Measurements from ENCODE around the gene C1orf50.
"Not testable (repeated sequence)": the region's sequence is repeated elsewhere in the genome, so short reads cannot be mapped to it uniquely, and the experiment has no call there.

Gene C1orf50

DNA sequence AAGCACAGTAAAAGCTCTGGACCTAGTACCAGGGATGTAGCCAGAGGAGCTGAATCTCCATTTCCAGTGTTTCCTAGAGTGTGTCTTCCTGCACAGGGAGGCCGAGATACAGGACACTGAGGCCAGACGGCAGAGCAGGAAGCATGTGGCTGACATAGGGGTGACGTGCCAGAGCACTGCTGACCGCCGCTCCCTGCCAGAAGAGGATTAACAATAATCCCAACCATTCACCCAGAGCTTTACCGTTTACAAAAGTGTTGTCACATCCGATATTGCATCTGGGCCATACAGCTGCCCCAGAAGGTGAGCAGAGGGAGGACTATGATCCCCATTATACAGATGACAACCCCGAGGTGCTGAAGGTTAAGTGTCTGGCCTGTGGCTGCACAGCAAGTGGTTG, 21.2 kb upstream of the C1orf50 start:
- no peak for DNase-seq (ENCODE audit: insufficient read length, low spot score)
- FAIRE-seq: peak; percentile 6
- TF ChIP-seq, protein P1, sequence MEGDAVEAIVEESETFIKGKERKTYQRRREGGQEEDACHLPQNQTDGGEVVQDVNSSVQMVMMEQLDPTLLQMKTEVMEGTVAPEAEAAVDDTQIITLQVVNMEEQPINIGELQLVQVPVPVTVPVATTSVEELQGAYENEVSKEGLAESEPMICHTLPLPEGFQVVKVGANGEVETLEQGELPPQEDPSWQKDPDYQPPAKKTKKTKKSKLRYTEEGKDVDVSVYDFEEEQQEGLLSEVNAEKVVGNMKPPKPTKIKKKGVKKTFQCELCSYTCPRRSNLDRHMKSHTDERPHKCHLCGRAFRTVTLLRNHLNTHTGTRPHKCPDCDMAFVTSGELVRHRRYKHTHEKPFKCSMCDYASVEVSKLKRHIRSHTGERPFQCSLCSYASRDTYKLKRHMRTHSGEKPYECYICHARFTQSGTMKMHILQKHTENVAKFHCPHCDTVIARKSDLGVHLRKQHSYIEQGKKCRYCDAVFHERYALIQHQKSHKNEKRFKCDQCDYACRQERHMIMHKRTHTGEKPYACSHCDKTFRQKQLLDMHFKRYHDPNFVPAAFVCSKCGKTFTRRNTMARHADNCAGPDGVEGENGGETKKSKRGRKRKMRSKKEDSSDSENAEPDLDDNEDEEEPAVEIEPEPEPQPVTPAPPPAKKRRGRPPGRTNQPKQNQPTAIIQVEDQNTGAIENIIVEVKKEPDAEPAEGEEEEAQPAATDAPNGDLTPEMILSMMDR (IDR thresholded peaks at IDR 0.05; ENCODE audit: insufficient read depth, missing control alignments): no peak

DNA sequence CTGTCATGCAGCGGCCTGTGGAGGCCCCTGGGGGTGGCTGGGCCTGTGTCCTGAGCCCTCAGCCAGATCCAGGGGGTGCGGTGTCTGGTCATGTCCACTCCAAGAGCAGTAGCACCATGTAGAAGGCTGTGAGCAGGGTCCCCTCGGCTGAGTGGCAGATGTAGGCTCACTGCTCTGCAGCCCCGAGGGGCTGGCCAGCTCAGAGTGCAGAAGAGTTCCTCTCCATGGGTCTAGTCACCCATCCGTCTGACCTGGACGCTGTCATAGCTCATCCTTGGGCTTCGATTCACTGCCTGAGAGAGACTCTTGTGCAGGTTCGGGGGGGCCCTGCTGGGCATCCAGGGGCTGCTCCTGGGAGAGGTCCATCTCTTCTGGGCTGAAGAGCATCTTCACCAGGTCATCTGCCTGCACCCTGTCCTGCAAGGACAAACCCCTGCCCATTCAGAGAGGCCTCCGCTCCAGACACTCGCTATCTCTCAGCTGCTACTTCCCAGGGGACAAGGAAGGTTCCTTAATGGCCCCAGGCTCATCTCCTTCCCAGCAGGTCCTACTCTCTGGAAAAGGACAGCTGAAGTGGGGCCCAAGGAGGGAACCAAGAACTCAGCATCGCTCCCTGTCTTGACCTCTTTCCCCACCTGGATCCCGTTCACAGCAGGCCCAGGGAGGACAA, 20.5 kb upstream of the C1orf50 start:
- FAIRE-seq: no peak
- TF ChIP-seq, protein P1 (IDR thresholded peaks at IDR 0.05; ENCODE audit: insufficient read depth, missing control alignments): no peak
- DNase-seq (ENCODE audit: insufficient read length, low spot score): no peak

DNA sequence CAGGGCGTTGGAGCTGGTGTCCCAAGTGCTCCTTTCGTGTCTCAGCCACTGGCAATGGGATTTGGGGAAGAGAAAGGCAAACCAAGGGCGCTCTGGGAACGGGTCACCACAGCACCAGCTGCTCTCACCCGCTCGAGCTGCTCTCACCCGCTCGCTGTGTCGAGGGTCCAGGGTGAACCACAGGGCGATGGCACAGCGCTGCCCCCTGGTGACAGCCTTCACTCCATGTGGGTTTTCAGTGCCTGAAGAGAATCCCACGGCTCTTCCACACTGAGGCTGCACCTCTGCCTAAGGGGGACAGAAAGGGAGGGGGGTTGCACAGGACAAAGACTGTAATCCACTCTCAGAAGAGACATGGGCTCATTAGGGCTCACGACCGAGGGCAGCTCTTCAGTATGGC, 19.9 kb upstream of the C1orf50 start:
- DNase-seq (ENCODE audit: insufficient read length, low spot score): peak; percentile 68
- FAIRE-seq: no peak
- TF ChIP-seq, protein P1 (IDR thresholded peaks at IDR 0.05; ENCODE audit: insufficient read depth, missing control alignments): peak; percentile 83

DNA sequence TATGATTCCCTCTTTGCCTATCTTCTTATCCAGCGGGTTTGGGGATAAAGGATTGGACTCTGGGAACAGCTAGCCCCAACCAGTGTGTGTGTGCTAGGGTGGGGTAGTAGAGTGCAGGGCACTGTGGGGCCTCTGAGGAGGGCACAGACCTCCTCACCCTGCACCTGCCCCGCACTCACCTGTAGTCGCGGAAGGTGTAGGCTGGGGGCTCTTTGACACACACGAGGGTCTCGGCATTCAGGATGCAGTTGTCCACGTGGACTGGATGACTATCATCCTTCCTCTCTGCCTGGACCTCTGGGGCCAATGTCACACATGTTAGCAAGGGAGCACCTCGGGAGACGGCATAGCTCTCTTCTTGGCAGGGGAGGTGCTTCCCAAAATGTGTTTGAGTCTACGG, 19.0 kb upstream of the C1orf50 start:
- TF ChIP-seq, protein P1 (IDR thresholded peaks at IDR 0.05; ENCODE audit: insufficient read depth, missing control alignments): no peak
- FAIRE-seq (no peak), DNase-seq (ENCODE audit: insufficient read length, low spot score) (no peak)

DNA sequence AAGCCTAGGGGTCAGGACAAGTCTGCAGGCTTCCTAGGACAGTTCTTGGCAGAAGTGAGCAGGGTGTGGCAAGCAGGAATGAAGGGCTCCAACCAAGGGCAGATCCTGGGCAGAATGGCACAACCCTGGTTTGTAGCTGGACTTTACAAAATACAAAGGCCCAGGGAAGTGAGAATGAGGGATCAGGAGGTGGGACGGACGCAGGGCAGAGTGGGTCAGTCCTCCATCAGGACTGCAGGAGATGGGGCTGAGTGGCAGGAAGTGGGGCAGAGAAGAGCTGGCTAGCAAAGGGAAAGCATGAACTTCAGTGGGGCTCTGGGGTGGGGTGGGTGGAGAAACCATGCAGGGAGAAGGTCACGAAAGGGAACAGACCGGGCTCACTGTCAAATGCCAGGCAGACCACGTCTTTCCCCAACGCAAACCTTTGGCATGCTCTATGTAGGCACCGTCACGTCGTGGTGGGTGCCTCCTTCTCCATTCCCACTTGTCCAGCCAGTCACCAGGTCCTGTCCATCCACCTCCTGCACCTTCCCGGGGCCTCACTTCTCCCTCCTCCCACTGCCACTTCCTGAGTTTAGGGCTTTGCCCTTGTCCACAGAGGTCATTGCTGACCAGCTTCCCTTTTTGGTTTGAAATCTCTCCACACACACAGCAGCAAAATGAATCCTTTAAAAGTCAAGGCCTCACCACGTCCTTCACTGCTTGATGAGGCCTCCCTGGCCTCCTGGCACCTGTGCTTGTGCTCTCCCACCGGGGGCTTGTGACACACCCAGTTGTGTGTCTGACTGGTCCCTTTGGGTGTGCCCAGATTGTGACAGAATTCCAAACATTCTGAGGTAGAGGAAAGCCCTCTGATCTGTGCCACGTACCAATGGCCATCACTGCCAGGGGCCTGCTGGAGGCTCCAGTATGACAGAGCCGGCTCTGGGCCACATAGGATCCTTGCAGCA, 18.3 kb upstream of the C1orf50 start:
- FAIRE-seq: no peak
- TF ChIP-seq, protein P1 (IDR thresholded peaks at IDR 0.05; ENCODE audit: insufficient read depth, missing control alignments): no peak
- no peak for DNase-seq (ENCODE audit: insufficient read length, low spot score)

DNA sequence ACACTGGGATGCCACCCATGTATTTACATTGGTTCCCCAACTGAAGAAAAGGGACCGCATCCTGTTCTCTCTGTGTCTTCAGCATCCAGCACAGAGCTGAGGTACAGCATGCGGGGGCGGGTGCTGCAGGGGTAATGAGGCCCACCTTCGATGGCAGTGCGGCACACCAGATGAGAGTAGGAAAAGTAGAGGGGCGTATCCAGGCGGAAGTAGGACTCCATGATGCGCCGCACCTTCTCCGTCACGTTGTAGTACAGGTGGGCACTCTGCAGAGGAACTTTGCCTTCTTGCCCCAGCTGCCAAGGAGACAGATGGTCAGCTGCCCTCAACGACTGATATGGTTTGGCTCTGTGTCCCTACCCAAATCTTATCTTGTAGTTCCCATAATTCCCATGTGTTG, 17.0 kb upstream of the C1orf50 start:
- TF ChIP-seq, protein P1 (IDR thresholded peaks at IDR 0.05; ENCODE audit: insufficient read depth, missing control alignments): no peak

DNA sequence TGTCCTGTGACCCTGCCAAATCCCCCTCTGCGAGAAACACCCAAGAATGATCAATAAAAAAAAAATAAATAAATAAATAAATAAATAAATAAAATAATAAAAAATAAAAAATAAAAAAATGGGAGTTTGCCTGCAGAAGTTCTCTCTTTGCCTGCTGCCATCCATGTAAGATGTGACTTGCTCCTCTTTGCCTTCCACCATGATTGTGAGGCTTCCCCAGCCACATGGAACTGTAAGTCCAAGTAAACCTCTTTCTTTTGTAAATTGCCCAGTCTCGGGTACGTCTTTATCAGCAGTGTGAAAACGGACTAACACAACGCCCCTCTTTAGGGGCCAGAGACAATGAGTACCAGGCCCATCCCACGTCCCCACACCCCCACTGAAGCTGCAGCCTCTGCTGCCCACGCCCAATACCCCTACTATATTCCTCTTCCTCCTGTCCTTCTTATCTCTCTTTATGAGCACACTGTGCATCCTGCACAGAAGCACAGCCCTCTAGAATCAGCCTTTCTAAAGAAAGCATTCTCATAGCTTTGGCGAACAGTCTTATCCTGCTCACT, 15.5 kb upstream of the C1orf50 start:
- not testable (repeated sequence) for DNase-seq (ENCODE audit: insufficient read length, low spot score); FAIRE-seq

More for the DNA sequence above, 17.0 kb upstream of the C1orf50 start:
- FAIRE-seq (no peak), DNase-seq (ENCODE audit: insufficient read length, low spot score) (no peak)

Data from D721Med (cell line).